ENCODE measurements around the gene ADARB1. TPM values are rescaled to one million over a fixed set of nuclear protein-coding genes. Genes with fewer than 3 reads are reported as not detected.
"Not testable (repeated sequence)": the region's sequence is repeated elsewhere in the genome, so short reads cannot be mapped to it uniquely, and the experiment has no call there.

ADARB1 gene
- total and polyA plus RNA-seq, 2 experiments from 2014 or later = 16.0 to 17.3 TPM

DNA sequence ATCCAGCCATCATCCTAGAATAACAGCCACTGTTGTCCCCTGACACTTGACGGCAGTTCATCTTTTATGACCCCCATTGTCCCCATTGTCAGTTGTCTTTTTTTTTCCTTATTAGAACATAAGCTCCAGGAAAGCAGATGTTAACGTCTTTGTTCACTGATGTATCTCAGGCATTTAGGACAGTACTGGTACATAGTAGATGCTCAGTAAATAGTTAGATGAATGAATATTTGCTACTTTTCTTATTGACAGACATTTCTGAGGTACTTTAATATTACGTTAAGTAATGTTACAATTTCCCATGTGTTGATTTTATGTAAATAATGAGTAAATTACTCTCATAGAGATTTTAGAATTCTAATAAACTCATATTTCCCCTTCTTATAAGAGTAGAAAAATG lies 69.5 kb downstream of the ADARB1 start:
- H3K9me2 ChIP-seq (replicated peaks; ENCODE audit: insufficient read depth) = no peaks in the 10 kb centered on the region
- TF ChIP-seq, protein P1, sequence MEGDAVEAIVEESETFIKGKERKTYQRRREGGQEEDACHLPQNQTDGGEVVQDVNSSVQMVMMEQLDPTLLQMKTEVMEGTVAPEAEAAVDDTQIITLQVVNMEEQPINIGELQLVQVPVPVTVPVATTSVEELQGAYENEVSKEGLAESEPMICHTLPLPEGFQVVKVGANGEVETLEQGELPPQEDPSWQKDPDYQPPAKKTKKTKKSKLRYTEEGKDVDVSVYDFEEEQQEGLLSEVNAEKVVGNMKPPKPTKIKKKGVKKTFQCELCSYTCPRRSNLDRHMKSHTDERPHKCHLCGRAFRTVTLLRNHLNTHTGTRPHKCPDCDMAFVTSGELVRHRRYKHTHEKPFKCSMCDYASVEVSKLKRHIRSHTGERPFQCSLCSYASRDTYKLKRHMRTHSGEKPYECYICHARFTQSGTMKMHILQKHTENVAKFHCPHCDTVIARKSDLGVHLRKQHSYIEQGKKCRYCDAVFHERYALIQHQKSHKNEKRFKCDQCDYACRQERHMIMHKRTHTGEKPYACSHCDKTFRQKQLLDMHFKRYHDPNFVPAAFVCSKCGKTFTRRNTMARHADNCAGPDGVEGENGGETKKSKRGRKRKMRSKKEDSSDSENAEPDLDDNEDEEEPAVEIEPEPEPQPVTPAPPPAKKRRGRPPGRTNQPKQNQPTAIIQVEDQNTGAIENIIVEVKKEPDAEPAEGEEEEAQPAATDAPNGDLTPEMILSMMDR (IDR thresholded peaks at IDR 0.05; ENCODE audit: poor library complexity) = no peak
- TF ChIP-seq EZH2 (IDR thresholded peaks at IDR 0.05; ENCODE audit: borderline replicate concordance) = no peak
- no peak for TF ChIP-seq EZH2phosphoT487 (IDR thresholded peaks at IDR 0.05; ENCODE audit: low read depth, severe bottlenecking, unreplicated experiment)
- H3K9me3 ChIP-seq (ENCODE audit: low read depth) = no peaks in the 10 kb centered on the region
- 81% methylated on average over 3 of the region's 3 CpGs for WGBS (ENCODE audit: low lambda C conversion rate, missing lambda C conversion rate)
- no peak overlapping the region for H3K27ac ChIP-seq
- no peaks in the 10 kb centered on the region for H3K4me1 ChIP-seq (ENCODE audit: insufficient read depth)
- H3K27me3 ChIP-seq = no peaks in the 10 kb centered on the region
- H3K4me2 ChIP-seq = no peak overlapping the region
- no peak for DNase-seq (ENCODE audit: low spot score)
- no peak overlapping the region for H2AFZ ChIP-seq
- no peaks in the 10 kb centered on the region for H4K20me1 ChIP-seq (ENCODE audit: insufficient read depth, poor library complexity, severe bottlenecking)
- no peaks in the 10 kb centered on the region for H3K36me3 ChIP-seq (replicated peaks; ENCODE audit: insufficient read depth, low read depth)
- H3K4me3 ChIP-seq = no peak overlapping the region
- no peaks in the 10 kb centered on the region for H3K79me2 ChIP-seq

DNA sequence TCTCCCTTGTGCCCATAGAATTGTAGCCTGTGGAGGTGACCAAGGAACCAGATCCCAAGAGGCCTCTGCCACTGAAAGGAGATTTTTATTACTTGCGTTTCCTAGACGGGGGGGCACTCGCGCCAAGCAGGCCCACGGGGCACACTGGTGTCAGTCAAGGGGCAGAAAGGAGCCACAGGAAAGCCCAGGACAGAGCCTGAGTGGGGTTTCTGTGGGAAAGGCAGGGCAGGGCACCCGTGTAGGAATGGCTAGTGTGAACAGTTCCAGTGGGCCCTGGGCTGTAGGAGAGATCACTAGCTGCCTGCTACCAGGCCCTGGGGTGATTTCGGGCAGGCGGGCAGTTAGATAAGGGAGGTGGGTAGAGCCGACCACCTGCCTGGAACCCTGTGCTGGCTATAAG lies 70.8 kb downstream of the ADARB1 start:
- WGBS (ENCODE audit: low lambda C conversion rate, missing lambda C conversion rate) = 93% methylated on average over 9 of the region's 9 CpGs
- Histone ChIP-seq H4K20me1 (ENCODE audit: insufficient read depth, poor library complexity, severe bottlenecking) (no peaks in the 10 kb centered on the region), H2AFZ (no peak overlapping the region), H3K27ac (no peak overlapping the region), H3K4me3 (no peak overlapping the region), H3K9me2 (replicated peaks; ENCODE audit: insufficient read depth) (no peaks in the 10 kb centered on the region), H3K9me3 (ENCODE audit: low read depth) (no peaks in the 10 kb centered on the region), H3K79me2 (no peaks in the 10 kb centered on the region), H3K27me3 (no peaks in the 10 kb centered on the region), H3K4me2 (no peak overlapping the region), H3K4me1 (ENCODE audit: insufficient read depth) (no peaks in the 10 kb centered on the region), H3K36me3 (replicated peaks; ENCODE audit: insufficient read depth, low read depth) (no peaks in the 10 kb centered on the region)
- TF ChIP-seq EZH2phosphoT487 (IDR thresholded peaks at IDR 0.05; ENCODE audit: low read depth, severe bottlenecking, unreplicated experiment) (no peak), EZH2 (IDR thresholded peaks at IDR 0.05; ENCODE audit: borderline replicate concordance) (no peak)
- TF ChIP-seq, protein P1 (IDR thresholded peaks at IDR 0.05; ENCODE audit: poor library complexity) = no peak
- no peak for DNase-seq (ENCODE audit: low spot score)

DNA sequence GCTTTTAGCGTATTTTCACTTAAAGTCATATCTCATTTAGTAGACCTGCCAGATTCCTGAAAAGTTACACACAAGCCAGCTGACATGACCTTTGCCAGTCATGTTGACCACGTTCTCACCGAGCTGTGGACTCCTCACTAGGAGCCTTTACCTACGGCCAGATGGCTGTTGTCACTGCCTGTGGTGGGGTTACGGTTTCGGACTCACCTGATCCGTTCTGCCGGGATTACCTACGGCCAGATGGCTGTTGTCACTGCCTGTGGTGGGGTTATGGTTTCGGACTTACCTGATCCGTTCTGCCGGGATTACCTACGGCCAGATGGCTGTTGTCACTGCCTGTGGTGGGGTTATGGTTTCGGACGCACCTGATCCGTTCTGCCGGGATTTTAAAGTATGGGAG lies 71.5 kb downstream of the ADARB1 start:
- H3K27ac ChIP-seq; H3K27me3 ChIP-seq; H3K79me2 ChIP-seq; DNase-seq (ENCODE audit: low spot score); H3K36me3 ChIP-seq (replicated peaks; ENCODE audit: insufficient read depth, low read depth); H3K9me2 ChIP-seq (replicated peaks; ENCODE audit: insufficient read depth); H4K20me1 ChIP-seq (ENCODE audit: insufficient read depth, poor library complexity, severe bottlenecking); H3K4me3 ChIP-seq; H3K4me2 ChIP-seq; H2AFZ ChIP-seq; H3K4me1 ChIP-seq (ENCODE audit: insufficient read depth); H3K9me3 ChIP-seq (ENCODE audit: low read depth): not testable (repeated sequence)
- 97% methylated on average over 17 of the region's 17 CpGs for WGBS (ENCODE audit: low lambda C conversion rate, missing lambda C conversion rate)

DNA sequence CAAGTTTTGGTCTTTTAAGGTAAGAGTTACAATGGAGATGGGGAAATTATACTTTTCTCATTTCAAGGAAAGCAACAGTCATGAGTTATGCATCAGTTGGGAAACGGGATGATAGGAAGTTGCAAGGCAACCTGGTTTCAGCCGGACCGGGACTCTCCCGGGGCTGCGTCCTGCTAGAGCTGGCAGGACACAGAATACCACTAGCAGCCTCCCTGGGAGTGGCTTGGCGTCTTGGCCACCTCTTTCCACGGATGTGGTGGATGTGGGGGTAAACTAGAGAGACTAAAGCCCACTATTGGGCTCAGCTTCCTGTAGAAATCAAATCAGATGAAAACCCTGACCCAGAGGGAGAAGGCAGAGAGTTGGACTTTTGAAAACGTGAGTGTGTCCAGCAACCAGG lies 71.9 kb downstream of the ADARB1 start:
- Histone ChIP-seq H3K4me2 (no peak overlapping the region), H3K9me3 (ENCODE audit: low read depth) (no peaks in the 10 kb centered on the region), H3K36me3 (replicated peaks; ENCODE audit: insufficient read depth, low read depth) (no peaks in the 10 kb centered on the region), H3K27me3 (no peaks in the 10 kb centered on the region), H3K9me2 (replicated peaks; ENCODE audit: insufficient read depth) (no peaks in the 10 kb centered on the region), H3K79me2 (no peaks in the 10 kb centered on the region), H2AFZ (no peak overlapping the region), H3K4me1 (ENCODE audit: insufficient read depth) (no peaks in the 10 kb centered on the region), H4K20me1 (ENCODE audit: insufficient read depth, poor library complexity, severe bottlenecking) (no peaks in the 10 kb centered on the region), H3K27ac (no peak overlapping the region), H3K4me3 (no peak overlapping the region)
- DNase-seq (ENCODE audit: low spot score) = no peak
- TF ChIP-seq EZH2phosphoT487 (IDR thresholded peaks at IDR 0.05; ENCODE audit: low read depth, severe bottlenecking, unreplicated experiment) (no peak), EZH2 (IDR thresholded peaks at IDR 0.05; ENCODE audit: borderline replicate concordance) (no peak)
- TF ChIP-seq, protein P1 (IDR thresholded peaks at IDR 0.05; ENCODE audit: poor library complexity) = no peak
- 90% methylated on average over 8 of the region's 8 CpGs for WGBS (ENCODE audit: low lambda C conversion rate, missing lambda C conversion rate)
